ENCODE data around the gene CFAP44.
"Not testable (repeated sequence)": the region's sequence is repeated elsewhere in the genome, so short reads cannot be mapped to it uniquely, and the experiment has no call there.

The CFAP44 gene

GRCh38 chr3:113441051-113441770 is at the start of gene CFAP44:
CFAP44 (minus strand) TSS chr3:113441493; CDS start chr3:113433664, 7,829 bp downstream.
- peak; percentile 53 for DNase-seq

GRCh38 chr3:113485161-113485609 is 43.9 kb upstream of the CFAP44 start:
- no peak for DNase-seq

GRCh38 chr3:113468539-113468938 is 27.2 kb upstream of the CFAP44 start:
- no peak for DNase-seq

- DNase-seq = no peak
Measured at GRCh38 chr3:113461488-113461887, 20.2 kb upstream of the CFAP44 start.

GRCh38 chr3:113458554-113458953 is 17.3 kb upstream of the CFAP44 start:
- not testable (repeated sequence) for DNase-seq

GRCh38 chr3:113455446-113455845 is 14.2 kb upstream of the CFAP44 start:
- DNase-seq = no peak

- no peak for DNase-seq
Measured at GRCh38 chr3:113454630-113455029, 13.3 kb upstream of the CFAP44 start.

- no peak for DNase-seq
Measured at GRCh38 chr3:113454057-113454456, 12.8 kb upstream of the CFAP44 start.

- DNase-seq = no peak
Measured at GRCh38 chr3:113450911-113451310, 9.6 kb upstream of the CFAP44 start.

GRCh38 chr3:113439606-113440005 is 1.7 kb downstream of the CFAP44 start:
- no peak for DNase-seq

- no peak for DNase-seq
Measured at GRCh38 chr3:113438224-113438623, 3.1 kb downstream of the CFAP44 start.

GRCh38 chr3:113437411-113437810 is 3.9 kb downstream of the CFAP44 start:
- DNase-seq = no peak

- peak; percentile 46 for DNase-seq
Measured at GRCh38 chr3:113436809-113437208, 4.5 kb downstream of the CFAP44 start.

GRCh38 chr3:113431811-113432210 is 9.5 kb downstream of the CFAP44 start:
- DNase-seq = no peak

- DNase-seq = peak; percentile 13
Measured at GRCh38 chr3:113428581-113428980, 12.7 kb downstream of the CFAP44 start.

GRCh38 chr3:113423699-113424098 is 17.6 kb downstream of the CFAP44 start:
- DNase-seq = no peak

GRCh38 chr3:113421082-113421481 is 20.2 kb downstream of the CFAP44 start:
- no peak for DNase-seq

GRCh38 chr3:113409676-113410075 is 31.6 kb downstream of the CFAP44 start:
- DNase-seq = no peak

GRCh38 chr3:113405180-113405579 is 36.1 kb downstream of the CFAP44 start:
- DNase-seq = peak; percentile 53

GRCh38 chr3:113404637-113405036 is 36.7 kb downstream of the CFAP44 start:
- DNase-seq = no peak
